HUES6 (cell line): ENCODE results near the gene HAPSTR1.

Experiments used
- H3K27ac ChIP-seq: 2 replicates; pipeline ENCODE4 v1.7.0; 2013; ENCODE audit warnings: low read depth, mild to moderate bottlenecking, low read length, inconsistent platforms
- H3K27me3 ChIP-seq: 2 replicates; pipeline ENCODE4 v1.6.1; 2013; ENCODE audit warnings: low read length; ENCODE audit not compliant: control insufficient read depth, insufficient read depth
- H3K36me3 ChIP-seq: 2 replicates; pipeline ENCODE4 v1.6.1; 2013; ENCODE audit warnings: low read length; ENCODE audit not compliant: control insufficient read depth, insufficient read depth
- H3K4me1 ChIP-seq: 2 replicates; pipeline ENCODE4 v1.6.1; 2013; ENCODE audit warnings: low read length; ENCODE audit not compliant: control insufficient read depth, insufficient read depth
- H3K4me3 ChIP-seq: 2 replicates; pipeline ENCODE4 v1.5.1; 2013; ENCODE audit warnings: low read depth, low read length
- H3K9ac ChIP-seq: one replicate; pipeline ENCODE4 v1.6.1; 2013; ENCODE audit warnings: mild to moderate bottlenecking, low read length
- H3K9me3 ChIP-seq: 2 replicates; pipeline ENCODE4 v1.6.1; 2013; ENCODE audit warnings: low read depth, low read length; ENCODE audit not compliant: control insufficient read depth, insufficient read depth

Gene HAPSTR1

GRCh38 chr16:9054460-9054859 is 37.0 kb upstream of the HAPSTR1 start:
- no peak overlapping the region for H3K9ac ChIP-seq
- no peaks in the 10 kb centered on the region for H3K36me3 ChIP-seq
- H3K9me3 ChIP-seq: no peaks in the 10 kb centered on the region
- H3K27me3 ChIP-seq: no peaks in the 10 kb centered on the region
- no peak overlapping the region for H3K4me3 ChIP-seq
- peaks cover 4% of the 10 kb centered on the region; the same call in 1 of the 2 replicates for H3K4me1 ChIP-seq
- H3K27ac ChIP-seq: no peak overlapping the region

DNA sequence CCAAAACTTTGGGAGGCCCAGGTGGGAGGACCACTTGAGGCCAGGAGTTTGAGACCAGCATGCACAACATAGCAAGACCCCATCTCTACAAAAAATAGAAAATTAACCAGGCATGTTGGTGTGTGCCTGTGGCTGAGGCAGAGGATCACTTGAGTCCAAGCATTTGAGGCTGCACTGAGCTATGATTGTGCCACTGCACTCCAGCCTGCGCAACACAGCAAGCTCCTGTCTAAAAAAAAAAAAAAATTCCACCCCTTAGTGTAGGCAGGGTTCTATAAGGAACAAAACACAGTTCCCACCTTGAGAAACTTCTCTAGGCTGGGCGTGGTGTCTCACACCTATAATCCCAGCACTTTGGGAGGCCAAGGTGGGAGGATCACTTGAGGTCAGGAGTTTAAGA is 36.3 kb upstream of the HAPSTR1 start:
- peaks cover 2% of the 10 kb centered on the region; the same call in 1 of the 2 replicates for H3K4me1 ChIP-seq
- no peak overlapping the region for H3K4me3 ChIP-seq
- no peaks in the 10 kb centered on the region for H3K9me3 ChIP-seq
- H3K27ac ChIP-seq: no peak overlapping the region
- no peaks in the 10 kb centered on the region for H3K27me3 ChIP-seq
- no peaks in the 10 kb centered on the region for H3K36me3 ChIP-seq
- no peak overlapping the region for H3K9ac ChIP-seq

DNA sequence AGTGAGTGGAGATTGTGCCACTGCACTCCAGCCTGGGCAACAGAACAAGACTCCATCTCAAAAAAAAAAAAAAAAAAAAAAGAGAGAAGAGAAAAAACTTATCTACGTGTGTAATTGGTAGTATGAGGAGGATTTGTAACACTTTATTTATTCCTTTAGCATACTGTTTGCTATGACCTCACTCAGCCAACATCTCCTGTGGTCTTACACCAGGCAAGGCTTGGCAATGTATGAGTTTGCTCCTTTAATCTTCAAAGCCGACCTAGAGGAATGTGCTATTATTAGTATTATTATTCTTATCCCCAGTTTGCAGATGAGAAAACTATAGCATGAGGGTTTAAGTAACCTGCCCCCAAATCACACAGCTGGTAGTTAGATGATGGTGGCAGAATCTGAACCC is 35.8 kb upstream of the HAPSTR1 start:
- no peak overlapping the region for H3K9ac ChIP-seq
- no peaks in the 10 kb centered on the region for H3K9me3 ChIP-seq
- H3K4me1 ChIP-seq: no peaks in the 10 kb centered on the region
- no peak overlapping the region for H3K4me3 ChIP-seq
- no peak overlapping the region for H3K27ac ChIP-seq
- no peaks in the 10 kb centered on the region for H3K27me3 ChIP-seq
- H3K36me3 ChIP-seq: no peaks in the 10 kb centered on the region

DNA sequence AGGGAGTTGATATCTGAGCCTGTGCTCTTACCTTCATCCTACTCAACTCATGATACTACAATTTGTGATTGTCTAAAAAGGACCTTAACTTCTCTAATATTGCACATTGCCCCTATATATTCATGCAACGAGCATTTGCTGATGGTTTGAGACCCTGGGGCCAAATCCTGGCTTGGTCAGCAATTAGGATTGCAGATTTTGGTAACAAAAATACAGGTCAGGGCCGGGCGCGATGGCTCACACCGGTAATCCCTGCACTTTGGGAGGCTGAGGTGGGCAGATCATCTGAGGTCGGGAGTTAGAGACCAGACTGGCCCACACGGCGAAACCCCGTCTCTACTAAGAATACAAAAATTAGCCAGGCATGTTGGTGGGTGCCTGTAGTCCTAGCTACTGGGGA is 35.4 kb upstream of the HAPSTR1 start:
- Histone ChIP-seq H3K9ac (no peak overlapping the region), H3K4me1 (no peaks in the 10 kb centered on the region), H3K27ac (no peak overlapping the region), H3K9me3 (no peaks in the 10 kb centered on the region), H3K36me3 (no peaks in the 10 kb centered on the region), H3K4me3 (no peak overlapping the region), H3K27me3 (no peaks in the 10 kb centered on the region)

DNA sequence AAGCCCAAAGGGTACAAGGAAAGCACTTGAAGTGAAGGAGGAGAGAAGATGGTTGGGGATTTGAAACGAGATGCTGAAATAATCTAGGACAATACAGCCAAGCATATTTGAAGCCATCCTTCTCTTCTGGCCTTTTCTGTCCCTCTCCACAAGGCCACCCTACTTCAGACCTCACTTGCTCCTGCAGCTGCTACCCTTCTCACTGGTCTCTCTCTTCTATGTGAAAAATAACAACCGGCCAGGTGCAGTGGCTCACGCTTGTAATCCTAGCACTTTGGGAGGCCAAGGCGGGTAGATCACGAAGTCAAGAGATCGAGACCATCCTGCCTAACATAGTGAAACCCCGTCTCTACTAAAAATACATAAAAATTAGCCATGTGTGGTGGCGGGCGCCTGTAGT is 33.2 kb upstream of the HAPSTR1 start:
- H3K4me3 ChIP-seq: no peak overlapping the region
- no peaks in the 10 kb centered on the region for H3K9me3 ChIP-seq
- H3K4me1 ChIP-seq: no peaks in the 10 kb centered on the region
- no peak overlapping the region for H3K27ac ChIP-seq
- H3K27me3 ChIP-seq: no peaks in the 10 kb centered on the region
- no peaks in the 10 kb centered on the region for H3K36me3 ChIP-seq
- no peak overlapping the region for H3K9ac ChIP-seq

DNA sequence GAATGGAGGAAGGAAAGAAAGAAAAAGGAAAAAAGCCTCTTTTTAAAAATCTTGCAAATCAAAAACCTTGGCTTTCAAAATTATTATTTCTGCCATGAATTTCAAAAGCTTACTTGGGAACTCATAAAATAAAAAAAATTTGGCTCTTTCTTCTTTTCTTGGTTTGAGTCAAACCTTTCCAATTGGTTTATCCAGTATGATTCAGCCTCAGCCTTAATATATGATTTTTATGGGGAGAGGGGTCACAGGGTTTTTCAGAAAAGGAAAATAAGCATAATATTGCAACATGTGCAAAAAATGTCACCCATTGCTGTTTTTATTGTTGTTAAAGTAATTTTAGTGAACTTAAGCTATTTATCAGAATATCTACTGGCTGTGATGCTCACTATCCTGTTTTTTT is 31.2 kb upstream of the HAPSTR1 start:
- Histone ChIP-seq H3K9me3 (no peaks in the 10 kb centered on the region), H3K27ac (no peak overlapping the region), H3K36me3 (no peaks in the 10 kb centered on the region), H3K9ac (no peak overlapping the region), H3K4me3 (no peak overlapping the region), H3K4me1 (no peaks in the 10 kb centered on the region), H3K27me3 (no peaks in the 10 kb centered on the region)

GRCh38 chr16:9061358-9061813 is 30.1 kb upstream of the HAPSTR1 start:
- Histone ChIP-seq H3K27ac (no peak overlapping the region), H3K36me3 (no peaks in the 10 kb centered on the region), H3K4me1 (no peaks in the 10 kb centered on the region), H3K27me3 (no peaks in the 10 kb centered on the region), H3K9me3 (no peaks in the 10 kb centered on the region), H3K9ac (no peak overlapping the region), H3K4me3 (no peak overlapping the region)

GRCh38 chr16:9062301-9062700 is 29.1 kb upstream of the HAPSTR1 start:
- Histone ChIP-seq H3K4me3 (no peak overlapping the region), H3K4me1 (no peaks in the 10 kb centered on the region), H3K9ac (no peak overlapping the region), H3K27ac (no peak overlapping the region), H3K36me3 (no peaks in the 10 kb centered on the region), H3K9me3 (no peaks in the 10 kb centered on the region), H3K27me3 (no peaks in the 10 kb centered on the region)

GRCh38 chr16:9065077-9065476 is 26.4 kb upstream of the HAPSTR1 start:
- no peaks in the 10 kb centered on the region for H3K36me3 ChIP-seq
- H3K9me3 ChIP-seq: no peaks in the 10 kb centered on the region
- no peaks in the 10 kb centered on the region for H3K4me1 ChIP-seq
- H3K27ac ChIP-seq: no peak overlapping the region
- H3K27me3 ChIP-seq: no peaks in the 10 kb centered on the region
- no peak overlapping the region for H3K4me3 ChIP-seq
- no peak overlapping the region for H3K9ac ChIP-seq

DNA sequence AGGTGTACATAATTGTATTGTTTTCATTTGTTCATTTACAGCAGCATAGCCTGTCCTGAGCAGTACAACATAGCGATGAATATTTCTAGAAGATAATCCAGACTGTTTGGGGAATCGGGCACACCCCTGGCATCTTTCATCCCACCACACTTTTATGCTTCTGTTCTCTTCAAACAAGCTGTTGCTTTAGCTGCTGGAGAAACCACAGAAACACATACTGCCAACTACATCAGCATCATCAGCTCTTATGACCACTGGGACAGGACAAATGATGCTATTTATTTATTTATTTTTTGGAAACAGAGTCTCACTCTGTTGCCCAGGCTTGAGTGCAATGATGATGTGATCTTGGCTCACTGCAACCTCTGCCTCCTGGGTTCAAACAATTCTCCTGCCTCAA is 22.6 kb upstream of the HAPSTR1 start:
- no peaks in the 10 kb centered on the region for H3K9me3 ChIP-seq
- peaks cover 3% of the 10 kb centered on the region; the same call in 1 of the 2 replicates for H3K4me1 ChIP-seq
- no peaks in the 10 kb centered on the region for H3K36me3 ChIP-seq
- H3K27ac ChIP-seq: no peak overlapping the region
- no peak overlapping the region for H3K9ac ChIP-seq
- H3K4me3 ChIP-seq: no peak overlapping the region
- H3K27me3 ChIP-seq: no peaks in the 10 kb centered on the region

- no peaks in the 10 kb centered on the region for H3K9me3 ChIP-seq
- no peaks in the 10 kb centered on the region for H3K36me3 ChIP-seq
- H3K27me3 ChIP-seq: no peaks in the 10 kb centered on the region
- H3K4me1 ChIP-seq: peaks cover 3% of the 10 kb centered on the region; the same call in 1 of the 2 replicates
- no peak overlapping the region for H3K4me3 ChIP-seq
- H3K9ac ChIP-seq: no peak overlapping the region
- H3K27ac ChIP-seq: no peak overlapping the region
These were observed 21.2 kb upstream of the HAPSTR1 start for GRCh38 chr16:9070254-9070653.

DNA sequence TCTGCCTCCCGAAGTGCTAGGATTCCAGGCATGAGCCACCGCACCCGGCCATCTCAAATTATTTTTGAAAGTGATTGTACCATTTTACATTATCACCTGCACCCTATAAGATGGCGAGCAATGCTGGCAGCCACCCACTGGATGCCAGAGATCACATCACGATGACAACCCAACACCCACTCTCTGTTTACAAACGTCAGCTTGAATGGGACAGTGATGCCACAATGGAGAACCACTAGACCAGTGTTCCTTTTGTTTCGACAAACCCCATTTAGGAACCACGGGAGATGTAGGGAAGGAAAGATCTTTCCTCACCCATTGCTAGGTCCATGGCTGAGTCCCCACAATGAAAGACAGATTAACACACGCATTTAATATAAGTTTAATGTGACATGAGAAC is 20.1 kb upstream of the HAPSTR1 start:
- peaks cover 3% of the 10 kb centered on the region; the same call in 1 of the 2 replicates for H3K4me1 ChIP-seq
- no peak overlapping the region for H3K27ac ChIP-seq
- H3K9me3 ChIP-seq: no peaks in the 10 kb centered on the region
- no peaks in the 10 kb centered on the region for H3K36me3 ChIP-seq
- H3K27me3 ChIP-seq: no peaks in the 10 kb centered on the region
- no peak overlapping the region for H3K4me3 ChIP-seq
- H3K9ac ChIP-seq: no peak overlapping the region
